ENCODE measurements around the gene ART3.
A peak's percentile ranks its signal among the peaks of the same experiment; 100 is the strongest.

Gene ART3

DNA sequence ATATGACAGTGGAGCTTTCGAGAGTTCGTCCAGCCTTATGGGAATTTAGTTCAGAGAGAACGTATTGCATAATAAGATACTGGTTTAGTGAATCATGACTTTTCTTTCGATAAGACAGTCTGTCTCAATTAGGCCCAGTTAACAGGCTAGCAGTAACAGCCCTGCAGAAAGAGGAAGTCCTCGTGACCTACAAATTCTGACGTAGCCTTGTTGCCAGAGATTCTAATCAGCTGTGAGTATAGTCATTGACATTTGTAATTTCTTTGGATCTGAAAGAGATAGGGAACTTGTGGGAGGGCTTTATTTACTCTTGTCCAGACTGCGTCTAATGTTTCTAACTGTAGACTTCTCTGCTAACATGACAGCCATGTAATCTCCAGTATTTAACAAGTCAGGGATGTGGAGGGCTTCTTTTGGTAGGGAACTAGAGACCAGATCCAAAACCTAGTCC lies 15.8 kb downstream of the ART3 start:
- DNase-seq, result peak; percentile 71 to 84
- TF ChIP-seq GATA1 (IDR thresholded peaks at IDR 0.05; ENCODE audit: low read depth, low read length) (no peak), POLR2A (IDR thresholded peaks at IDR 0.05; ENCODE audit: low read length) (peak; percentile 25)

DNA sequence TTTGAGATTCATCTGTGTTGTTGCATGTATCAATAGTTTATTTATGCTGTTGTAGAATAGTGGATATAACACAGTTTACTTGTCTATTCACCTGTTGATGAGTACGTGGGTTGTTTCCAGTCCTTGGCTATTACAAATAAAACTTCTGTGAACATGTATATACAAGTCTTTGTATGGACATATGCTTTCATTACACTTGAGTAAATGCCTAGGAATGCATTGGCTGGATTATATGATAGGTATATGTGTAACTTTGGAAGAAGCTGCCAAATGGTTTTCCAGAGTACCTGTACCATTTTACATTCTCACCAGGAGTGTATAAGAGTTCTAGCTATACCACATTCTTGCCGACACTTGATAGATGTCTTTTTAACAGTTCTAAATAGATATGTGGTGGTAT lies 16.5 kb downstream of the ART3 start:
- TF ChIP-seq POLR2A (IDR thresholded peaks at IDR 0.05; ENCODE audit: low read length), result no peak

DNA sequence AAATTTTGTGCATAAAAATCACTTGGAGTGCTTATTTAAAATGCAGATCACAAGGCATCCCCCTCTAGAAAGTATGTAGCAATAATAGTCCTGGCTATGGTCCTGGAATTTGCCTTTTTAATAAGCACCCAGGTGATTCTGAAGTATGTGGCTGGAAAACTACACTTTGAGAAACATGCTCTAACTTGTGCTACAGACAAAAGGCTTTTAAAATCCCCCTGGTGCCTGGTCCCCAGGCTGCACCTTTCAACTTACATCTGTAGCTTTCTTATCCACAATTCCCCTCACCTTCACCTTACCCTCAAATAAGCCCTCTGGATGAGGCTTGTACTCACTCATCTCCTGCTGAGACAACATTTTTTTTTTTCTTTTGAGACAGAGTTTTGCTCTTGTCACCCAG lies 21.1 kb downstream of the ART3 start:
- DNase-seq, result no peak
- TF ChIP-seq GATA1 (IDR thresholded peaks at IDR 0.05; ENCODE audit: low read depth, low read length), result no peak
- TF ChIP-seq POLR2A (IDR thresholded peaks at IDR 0.05; ENCODE audit: low read length), result no peak

More for the DNA sequence above, 16.5 kb downstream of the ART3 start:
- DNase-seq, result no peak

DNA sequence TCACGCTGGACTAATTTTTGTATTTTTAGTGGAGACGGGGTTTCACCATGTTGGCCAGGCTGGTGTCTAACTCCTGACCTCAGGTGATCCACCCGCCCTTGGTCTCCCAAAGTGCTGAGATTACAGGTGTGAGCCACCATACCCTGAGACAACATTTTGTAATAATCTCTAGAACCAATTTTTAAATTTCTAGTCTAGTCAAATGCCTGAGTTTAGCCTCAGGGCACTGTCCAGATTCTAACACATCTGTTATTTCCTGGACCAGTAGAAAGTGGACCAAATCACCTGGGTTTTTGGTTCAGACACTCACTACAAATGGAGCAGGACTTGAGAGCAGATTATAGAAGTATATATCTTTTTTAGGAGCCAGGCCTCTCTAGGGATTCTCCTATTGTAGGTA lies 21.6 kb downstream of the ART3 start:
- DNase-seq, result no peak
- TF ChIP-seq GATA1 (IDR thresholded peaks at IDR 0.05; ENCODE audit: low read depth, low read length) (no peak), POLR2A (IDR thresholded peaks at IDR 0.05; ENCODE audit: low read length) (no peak)

DNA sequence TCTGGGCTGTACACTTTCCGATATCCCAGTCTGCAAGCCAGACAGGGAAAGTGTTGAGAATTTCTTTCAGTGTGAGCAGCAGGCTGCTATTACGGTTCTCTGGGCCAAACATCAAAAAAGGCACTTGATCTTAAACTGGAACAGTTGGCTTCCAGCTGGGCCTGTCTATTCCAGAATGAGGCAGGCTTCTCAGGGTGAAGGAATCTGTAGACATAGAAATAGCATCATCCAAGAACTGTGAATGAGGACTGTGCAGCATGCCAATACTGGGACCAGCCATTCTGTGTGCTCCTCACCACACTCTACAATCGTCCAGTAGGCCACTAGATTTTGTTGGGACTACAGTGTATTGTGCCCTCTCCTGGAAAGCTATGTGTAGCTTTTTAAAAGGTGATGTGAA lies 31.1 kb downstream of the ART3 start:
- TF ChIP-seq POLR2A (IDR thresholded peaks at IDR 0.05; ENCODE audit: low read length), result no peak
- no peak for TF ChIP-seq GATA1 (IDR thresholded peaks at IDR 0.05; ENCODE audit: low read depth, low read length)
- DNase-seq, result no peak

DNA sequence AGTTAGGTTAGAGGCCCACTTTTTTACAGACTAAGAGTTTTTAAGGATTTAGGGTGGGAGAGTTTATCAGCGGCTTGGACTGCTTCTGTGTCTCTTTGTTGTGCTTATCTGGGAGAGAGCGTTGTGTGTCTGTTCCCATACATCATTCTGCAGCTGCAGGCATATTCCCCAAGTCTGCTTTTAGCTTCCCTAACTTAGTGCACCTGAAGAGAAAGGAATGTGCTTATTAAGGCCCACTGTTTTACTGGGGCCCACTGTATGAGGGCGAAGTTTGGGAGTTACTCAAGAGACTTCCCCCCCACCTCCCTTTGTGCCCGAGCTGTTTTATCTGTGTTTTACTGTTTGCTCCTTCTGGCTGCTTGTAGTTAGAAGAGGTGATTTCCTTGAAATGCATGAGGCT lies 31.9 kb downstream of the ART3 start:
- no peak for TF ChIP-seq GATA1 (IDR thresholded peaks at IDR 0.05; ENCODE audit: low read depth, low read length)
- TF ChIP-seq POLR2A (IDR thresholded peaks at IDR 0.05; ENCODE audit: low read length), result no peak
- no peak for DNase-seq

DNA sequence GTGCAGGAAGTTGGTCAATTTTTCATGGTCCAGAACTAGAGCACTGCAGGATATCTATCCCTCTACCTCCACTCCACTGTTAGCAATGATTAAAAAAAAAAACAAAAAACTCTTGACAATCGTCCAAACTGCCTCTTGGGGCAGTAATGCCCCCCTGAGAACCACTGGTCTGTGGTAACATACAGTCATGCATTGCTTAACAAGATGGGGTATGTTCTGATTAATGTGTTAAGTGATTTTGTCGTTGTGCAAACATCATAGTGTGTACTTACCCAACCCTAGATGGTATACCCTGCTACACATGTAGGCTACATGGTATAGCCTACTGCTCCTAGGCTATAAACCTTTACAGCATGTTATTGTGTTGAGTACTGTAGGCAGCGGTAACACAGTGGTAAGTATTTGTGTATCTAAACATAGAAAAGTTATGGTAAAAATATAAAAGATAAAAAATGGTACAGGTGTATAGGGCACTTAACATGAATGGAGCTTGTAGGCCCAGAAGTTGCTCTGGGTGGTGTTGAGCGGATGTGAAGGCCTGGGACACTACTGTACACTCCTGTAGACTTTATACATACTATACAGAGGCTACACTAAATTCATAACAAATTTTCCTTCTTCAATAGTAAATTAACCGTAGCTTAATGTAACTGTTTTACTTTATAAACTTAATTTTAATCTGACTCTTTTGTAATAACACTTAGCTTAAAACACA lies 34.1 kb downstream of the ART3 start:
- DNase-seq, result peak; percentile 5 to 12
- TF ChIP-seq POLR2A (IDR thresholded peaks at IDR 0.05; ENCODE audit: low read length) (no peak), GATA1 (IDR thresholded peaks at IDR 0.05; ENCODE audit: low read depth, low read length) (no peak)

DNA sequence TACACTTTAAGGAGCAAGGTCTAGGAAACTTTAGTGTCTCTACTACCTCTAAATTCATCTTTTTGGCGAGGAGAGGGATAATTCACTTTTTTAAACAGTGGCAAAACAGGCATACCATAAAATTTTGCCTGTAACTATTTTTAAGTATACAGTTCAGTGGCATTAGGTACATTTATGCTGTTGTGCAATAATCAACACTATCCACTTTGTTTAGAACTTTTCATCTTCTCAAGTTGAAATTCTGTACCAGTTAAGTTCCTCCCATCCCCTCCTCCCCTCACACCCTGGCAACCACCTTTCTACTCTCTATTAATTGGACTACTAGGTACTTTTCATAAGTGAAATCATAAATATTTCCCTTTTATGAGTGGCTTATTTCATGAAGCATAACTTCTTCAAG lies 42.3 kb downstream of the ART3 start:
- DNase-seq, result no peak
- TF ChIP-seq POLR2A (IDR thresholded peaks at IDR 0.05; ENCODE audit: low read length), result no peak
- no peak for TF ChIP-seq GATA1 (IDR thresholded peaks at IDR 0.05; ENCODE audit: low read depth, low read length)

DNA sequence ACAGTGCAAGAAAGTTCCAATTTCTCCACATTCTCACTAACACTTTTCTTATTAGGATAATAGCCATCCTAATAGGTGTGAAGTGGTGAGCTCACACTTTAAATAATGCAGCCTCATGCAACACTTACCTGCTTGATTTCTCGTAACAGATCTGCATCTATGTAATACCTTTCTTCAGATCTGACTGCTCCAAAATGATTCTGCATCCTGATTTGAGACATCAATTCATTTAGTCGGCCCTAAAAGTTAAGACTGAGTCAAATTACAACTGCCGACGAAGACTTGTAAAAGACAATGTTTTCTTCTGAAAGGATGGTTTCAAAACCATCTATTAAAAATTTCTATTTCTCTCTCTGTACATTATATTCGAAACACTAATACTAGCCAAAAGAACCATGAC lies 43.0 kb downstream of the ART3 start:
- no peak for DNase-seq
- TF ChIP-seq POLR2A (IDR thresholded peaks at IDR 0.05; ENCODE audit: low read length) (no peak), GATA1 (IDR thresholded peaks at IDR 0.05; ENCODE audit: low read depth, low read length) (no peak)

DNA sequence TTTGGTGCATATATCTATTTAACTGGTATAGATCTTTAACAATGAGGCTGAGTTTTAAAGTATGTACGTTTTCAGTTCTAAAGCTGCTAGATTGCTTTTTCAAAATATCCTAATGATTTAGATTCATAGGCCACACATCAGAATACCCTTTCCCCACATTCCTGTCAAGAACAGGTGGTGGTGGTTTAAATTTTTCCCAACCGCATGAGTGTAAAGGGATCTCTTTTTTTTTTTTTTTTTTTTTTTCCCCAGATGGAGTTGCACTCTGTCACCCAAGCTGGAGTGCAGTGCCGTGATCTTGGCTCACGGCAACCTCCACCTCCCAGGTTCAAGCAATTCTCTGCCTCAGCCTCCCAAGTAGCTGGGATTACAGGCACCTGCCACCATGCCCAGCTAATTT lies 45.7 kb downstream of the ART3 start:
- TF ChIP-seq POLR2A (IDR thresholded peaks at IDR 0.05; ENCODE audit: low read length), result no peak
- TF ChIP-seq GATA1 (IDR thresholded peaks at IDR 0.05; ENCODE audit: low read depth, low read length), result no peak
- no peak for DNase-seq

DNA sequence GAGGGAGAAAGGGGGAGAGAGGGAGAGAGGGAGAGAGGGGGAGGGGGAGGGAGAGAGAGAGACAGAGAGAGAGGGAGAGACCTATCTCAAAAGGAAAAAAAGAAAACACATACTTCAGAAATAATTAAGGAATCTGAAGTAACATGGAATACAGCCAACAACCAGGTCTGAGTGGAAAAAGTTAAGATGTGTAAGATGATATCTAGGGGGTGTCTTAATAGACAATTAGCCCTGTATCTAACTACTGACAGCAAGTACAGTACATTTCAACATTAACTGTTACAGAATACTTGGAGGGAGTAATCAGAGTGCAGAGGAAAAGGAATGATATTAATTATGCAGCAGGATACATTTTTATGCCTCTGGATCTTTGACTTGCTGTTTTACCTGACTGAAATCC lies 51.3 kb downstream of the ART3 start:
- TF ChIP-seq POLR2A (IDR thresholded peaks at IDR 0.05; ENCODE audit: low read length) (no peak), GATA1 (IDR thresholded peaks at IDR 0.05; ENCODE audit: low read depth, low read length) (no peak)

DNA sequence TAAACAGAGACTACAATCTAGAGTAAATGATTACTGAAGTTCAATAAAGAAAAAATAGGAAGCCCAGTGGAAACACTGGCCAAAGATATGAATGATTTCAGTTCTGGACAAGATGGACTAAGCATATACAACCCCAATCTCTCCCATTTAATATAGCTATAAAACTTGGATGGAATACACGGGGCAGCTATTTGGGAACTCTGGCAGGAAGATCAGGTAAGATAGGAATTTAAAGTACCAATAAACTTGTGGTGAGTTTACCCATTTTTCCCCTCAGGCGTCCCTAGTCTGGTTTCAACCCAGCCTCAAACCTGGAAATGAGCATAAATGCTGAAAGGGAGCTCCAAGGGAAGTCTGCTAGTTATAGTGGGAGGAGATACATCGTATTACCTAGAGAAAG lies 53.2 kb downstream of the ART3 start:
- no peak for DNase-seq
- TF ChIP-seq GATA1 (IDR thresholded peaks at IDR 0.05; ENCODE audit: low read depth, low read length), result no peak
- TF ChIP-seq POLR2A (IDR thresholded peaks at IDR 0.05; ENCODE audit: low read length), result no peak

More for the DNA sequence above, 51.3 kb downstream of the ART3 start:
- DNase-seq, result peak in 1 of 2 experiments; percentile 4

DNA sequence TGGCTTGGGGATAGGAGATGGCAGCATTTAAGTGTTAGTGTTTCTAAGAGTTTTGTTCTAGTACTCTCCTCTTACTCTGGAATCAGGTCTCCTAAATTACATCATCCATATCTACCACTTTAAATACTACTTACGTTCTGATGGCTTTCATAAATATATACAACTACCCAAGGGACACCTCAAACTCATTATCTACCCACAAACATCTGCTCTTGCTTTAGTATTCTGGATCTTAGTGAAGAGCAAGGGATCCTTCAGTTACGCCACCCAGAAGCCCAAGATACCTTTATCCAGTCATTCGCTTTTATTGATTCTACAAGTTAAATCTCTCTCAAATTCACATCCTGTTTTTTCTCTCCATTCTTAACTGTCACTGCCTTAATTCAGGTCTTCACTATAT lies 66.7 kb downstream of the ART3 start:
- no peak for TF ChIP-seq POLR2A (IDR thresholded peaks at IDR 0.05; ENCODE audit: low read length)
- no peak for TF ChIP-seq GATA1 (IDR thresholded peaks at IDR 0.05; ENCODE audit: low read depth, low read length)
- peak in 1 of 2 experiments; percentile 20 for DNase-seq

DNA sequence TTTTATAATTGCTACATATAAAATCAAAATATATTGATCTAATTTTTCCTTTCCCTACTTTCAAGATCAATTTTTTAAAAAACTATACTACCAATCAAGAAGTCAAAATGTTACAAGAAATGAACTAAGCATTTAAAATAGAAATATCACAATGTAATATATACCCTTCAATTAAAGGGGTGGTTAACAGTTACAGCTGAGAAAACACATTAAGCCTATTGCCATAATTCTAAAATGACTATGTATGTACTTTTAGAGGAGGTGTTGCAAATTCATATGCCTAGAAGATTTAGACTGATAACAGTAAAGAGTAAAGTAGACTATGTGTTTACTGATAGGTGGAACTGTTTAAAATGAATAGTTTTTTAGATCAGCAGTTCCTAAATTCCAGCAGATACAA lies 70.0 kb downstream of the ART3 start:
- DNase-seq, result no peak
- no peak for TF ChIP-seq POLR2A (IDR thresholded peaks at IDR 0.05; ENCODE audit: low read length)
- no peak for TF ChIP-seq GATA1 (IDR thresholded peaks at IDR 0.05; ENCODE audit: low read depth, low read length)

DNA sequence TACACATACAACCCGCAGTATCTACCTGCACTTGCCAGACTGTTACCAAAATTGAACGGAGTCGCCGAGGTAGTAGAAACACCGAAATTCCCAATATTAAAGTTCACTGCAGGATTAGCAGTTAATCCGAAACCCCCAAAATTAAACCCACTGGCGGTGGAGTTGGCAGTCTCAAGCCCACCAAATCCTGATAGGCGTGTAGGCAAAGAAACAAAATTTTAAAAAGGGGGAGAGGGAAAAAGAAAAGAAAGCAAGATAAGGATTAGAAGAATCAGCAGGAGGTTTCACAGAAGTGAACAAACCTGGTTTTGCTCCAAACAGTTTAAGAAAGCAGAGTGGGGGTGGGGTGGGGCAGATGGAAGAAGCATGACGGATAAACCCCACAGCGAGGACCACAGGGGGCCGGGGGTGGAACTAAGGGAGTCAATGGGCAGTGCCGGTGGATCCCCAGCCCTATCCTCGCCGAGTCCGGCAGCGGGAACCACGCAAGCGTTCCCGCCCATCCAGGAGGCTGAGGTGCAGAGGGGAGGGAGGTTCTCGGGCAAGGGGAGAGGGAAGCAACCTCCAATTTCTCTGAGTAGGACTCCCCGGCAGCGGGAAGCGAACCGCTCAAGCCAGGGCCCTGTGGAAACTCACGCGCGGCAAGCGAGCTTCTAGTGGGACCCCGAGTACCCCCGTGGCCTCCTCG lies 73.1 kb downstream of the ART3 start:
- TF ChIP-seq POLR2A (IDR thresholded peaks at IDR 0.05; ENCODE audit: low read length) (no peak), GATA1 (IDR thresholded peaks at IDR 0.05; ENCODE audit: low read depth, low read length) (no peak)
- DNase-seq, result peak; percentile 87 to 89
